Fibroblast of mammary gland (primary cell): ENCODE data around the gene SLC16A8.
"Not testable (repeated sequence)": the region's sequence is repeated elsewhere in the genome, so short reads cannot be mapped to it uniquely, and the experiment has no call there.

Source experiments
- DNase-seq: peaks from one replicate; pipeline ENCODE4 v3.0.0-alpha.2; 2010; ENCODE audit warnings: low read depth
- H3K4me3 ChIP-seq: 2 replicates; pipeline ENCODE4 v1.5.1; 2011; ENCODE audit warnings: low read depth, mild to moderate bottlenecking, low read length, moderate library complexity; ENCODE audit not compliant: control insufficient read depth
- CTCF ChIP-seq: conservative IDR thresholded peaks from 2 replicates; pipeline ENCODE4 v1.5.1; 2011; ENCODE audit warnings: low read depth, low read length, inconsistent platforms; ENCODE audit not compliant: control insufficient read depth, insufficient read depth

SLC16A8 gene

GRCh38 chr22:38122616-38123015 lies 38.6 kb upstream of the SLC16A8 start:
- TF ChIP-seq CTCF: no peak
- DNase-seq: no peak
- H3K4me3 ChIP-seq: no peak overlapping the region

GRCh38 chr22:38120359-38121110 lies 36.6 kb upstream of the SLC16A8 start:
- DNase-seq: no peak
- no peak for TF ChIP-seq CTCF

GRCh38 chr22:38118747-38119146 lies 34.8 kb upstream of the SLC16A8 start:
- not testable (repeated sequence) for DNase-seq

More at GRCh38 chr22:38120359-38121110, 36.6 kb upstream of the SLC16A8 start:
- no peak overlapping the region for H3K4me3 ChIP-seq

GRCh38 chr22:38118182-38118581 lies 34.2 kb upstream of the SLC16A8 start:
- TF ChIP-seq CTCF: no peak
- no peak overlapping the region for H3K4me3 ChIP-seq
- DNase-seq: no peak

More at GRCh38 chr22:38118747-38119146, 34.8 kb upstream of the SLC16A8 start:
- H3K4me3 ChIP-seq: not testable (repeated sequence)

- DNase-seq: not testable (repeated sequence)
Measured at GRCh38 chr22:38117556-38117955, 33.6 kb upstream of the SLC16A8 start.

GRCh38 chr22:38115423-38116205 lies 31.6 kb upstream of the SLC16A8 start:
- no peak for TF ChIP-seq CTCF
- no peak for DNase-seq
- no peak overlapping the region for H3K4me3 ChIP-seq

More at GRCh38 chr22:38117556-38117955, 33.6 kb upstream of the SLC16A8 start:
- H3K4me3 ChIP-seq: not testable (repeated sequence)

- TF ChIP-seq CTCF: peak; percentile 90
- DNase-seq: peak; percentile 75
- no peak overlapping the region for H3K4me3 ChIP-seq
Measured at GRCh38 chr22:38114484-38115398, 30.8 kb upstream of the SLC16A8 start.
